Small intestine (tissue), 7 donors: ENCODE results near the gene KCNE2. TPM values are rescaled to one million over a fixed set of nuclear protein-coding genes. Genes with fewer than 3 reads are reported as not detected.
"Not testable (repeated sequence)": the region's sequence is repeated elsewhere in the genome, so short reads cannot be mapped to it uniquely, and the experiment has no call there.

Source experiments
- DNase-seq, 2 donors: peaks; one replicate each; pipeline versions ENCODE4 v3.0.0 to v3.0.0-alpha.2; 2013
- FAIRE-seq: peaks from 2 replicates; lab custom pipeline; 2012; peaks lifted over from hg19 to GRCh38; lab: Jason Lieb, UNC
- H3K27ac ChIP-seq, 3 donors: one replicate each; pipeline ENCODE4 v1.5.1; 2013; ENCODE audit warnings: low read length in 2 of 3, mild to moderate bottlenecking in 2 of 3, control low read depth in 1 of 3, inconsistent platforms in 1 of 3, low read depth in 1 of 3, moderate library complexity in 1 of 3
- H3K27me3 ChIP-seq, 3 donors: one replicate each; pipeline ENCODE4 v1.6.1; 2013; ENCODE audit warnings: low read length in 3 of 3, inconsistent platforms in 1 of 3; ENCODE audit not compliant: control insufficient read depth in 3 of 3, insufficient read depth in 3 of 3
- H3K36me3 ChIP-seq, 3 donors: one replicate each; pipeline ENCODE4 v1.6.1; 2013; ENCODE audit warnings: low read length in 3 of 3, inconsistent platforms in 1 of 3, low read depth in 1 of 3, mild to moderate bottlenecking in 1 of 3, moderate library complexity in 1 of 3; ENCODE audit not compliant: control insufficient read depth in 3 of 3, insufficient read depth in 2 of 3
- H3K4me1 ChIP-seq, 3 donors: one replicate each; pipeline ENCODE4 v1.6.1; 2013; ENCODE audit warnings: low read length in 2 of 3, inconsistent platforms in 1 of 3, low read depth in 1 of 3, mild to moderate bottlenecking in 1 of 3, moderate library complexity in 1 of 3; ENCODE audit not compliant: control insufficient read depth in 3 of 3, insufficient read depth in 2 of 3
- H3K4me3 ChIP-seq, 3 donors: one replicate each; pipeline ENCODE4 v1.5.1; 2013; ENCODE audit warnings: low read length in 3 of 3, control low read depth in 1 of 3, inconsistent platforms in 1 of 3, low read depth in 1 of 3, mild to moderate bottlenecking in 1 of 3, moderate library complexity in 1 of 3
- H3K9me3 ChIP-seq, 2 donors: one replicate each; pipeline ENCODE4 v1.6.1; 2013; ENCODE audit warnings: low read depth in 1 of 2, low read length in 1 of 2; ENCODE audit not compliant: control insufficient read depth in 2 of 2, insufficient read depth in 1 of 2
- WGBS, 3 donors: extraction: QIAGEN DNeasy Blood & Tissue Kit; methylation state at CpG; one replicate each; pipeline ENCODE4 v1.1.7; 2013; 5-methylcytosine and 5-hydroxymethylcytosine counted together
- polyA plus RNA-seq, 4 donors: library from polyadenylated mRNA; stranded (reverse) in 3 of 4; unstranded in 1 of 4; fragments of 200-250 nt in 3 of 4; fragments of 120-200 nt in 1 of 4; gene quantifications; one replicate each; pipeline versions ENCODE4 v1.2.1 to v1.2.3, GENCODE V29; 2013
- donor health status: healthy with polysubstance abuse.
- donor health status: control.
- donor health status: control.
- donor health status: Bipolar disorder and iron deficiency.
- donor health status: healthy.

Gene KCNE2
- polyA plus RNA-seq, 4 donors: 0.16 to 0.52 TPM; not detected in 2

GRCh38 chr21:34367320-34367935, 3.6 kb downstream of the KCNE2 start:
- Histone ChIP-seq H3K27ac (no peak overlapping the region), H3K36me3 (no peaks in the 10 kb centered on the region), H3K9me3 (no peaks in the 10 kb centered on the region), H3K4me3 (no peak overlapping the region), H3K27me3 (no peaks in the 10 kb centered on the region), H3K4me1 (peaks cover 0 to 7% (median 0%) of the 10 kb centered on the region in 3 donors)
- 65 to 76% (median 70%) methylated on average over 3 of the region's 3 CpGs for WGBS, 3 donors
- peak; percentile 62 to 70 for DNase-seq
- FAIRE-seq: no peak

- no peak for FAIRE-seq
Observed at GRCh38 chr21:34369741-34370140, 5.9 kb downstream of the KCNE2 start.

GRCh38 chr21:34372321-34372720, 8.5 kb downstream of the KCNE2 start:
- H3K36me3 ChIP-seq: no peaks in the 10 kb centered on the region
- no peak overlapping the region for H3K27ac ChIP-seq
- no peaks in the 10 kb centered on the region for H3K4me1 ChIP-seq
- FAIRE-seq (no peak), DNase-seq (no peak)
- no peak overlapping the region for H3K4me3 ChIP-seq
- H3K27me3 ChIP-seq: no peaks in the 10 kb centered on the region
- H3K9me3 ChIP-seq: no peaks in the 10 kb centered on the region
- WGBS, 3 donors: 91 to 93% (median 92%) methylated on average over 5 of the region's 5 CpGs

More at GRCh38 chr21:34369741-34370140, 5.9 kb downstream of the KCNE2 start:
- Histone ChIP-seq H3K4me3 (no peak overlapping the region), H3K27ac (no peak overlapping the region), H3K9me3 (no peaks in the 10 kb centered on the region), H3K36me3 (no peaks in the 10 kb centered on the region), H3K27me3 (no peaks in the 10 kb centered on the region), H3K4me1 (peaks cover 0 to 3% (median 0%) of the 10 kb centered on the region in 3 donors)
- WGBS, 3 donors: 14 to 32% (median 25%) methylated on average over 1 of the region's 1 CpG
- no peak for DNase-seq

DNA sequence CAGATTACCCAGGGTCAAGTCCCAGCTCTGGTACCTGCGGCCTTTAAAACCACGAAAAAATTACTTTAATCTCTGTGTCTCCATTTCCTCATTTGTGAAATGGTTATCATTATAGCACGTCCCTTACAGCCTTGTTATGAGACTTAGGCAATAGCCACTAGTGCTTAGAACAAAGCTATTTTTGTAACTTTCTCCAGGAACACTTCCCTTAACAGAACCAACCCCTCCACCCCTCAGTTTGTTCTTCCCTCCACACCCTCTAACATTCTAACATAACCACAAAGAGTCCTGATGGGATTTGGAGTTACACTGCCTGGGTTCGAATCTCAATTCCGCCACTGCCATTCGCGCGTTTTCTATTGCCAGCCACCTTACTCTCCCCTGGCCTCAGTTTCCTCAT, 10.7 kb downstream of the KCNE2 start:
- WGBS, 3 donors: no CpG with 5 or more reads among the region's 8 CpGs
- not testable (repeated sequence) for H3K4me1 ChIP-seq, H3K27ac ChIP-seq, H3K9me3 ChIP-seq, FAIRE-seq, H3K27me3 ChIP-seq, H3K36me3 ChIP-seq, H3K4me3 ChIP-seq, DNase-seq

- not testable (repeated sequence) for DNase-seq, H3K27ac ChIP-seq, H3K4me3 ChIP-seq, H3K27me3 ChIP-seq, H3K36me3 ChIP-seq, H3K9me3 ChIP-seq, H3K4me1 ChIP-seq, FAIRE-seq
- no CpG with 5 or more reads among the region's 49 CpGs for WGBS, 3 donors
Observed at GRCh38 chr21:34374940-34375618, 11.3 kb downstream of the KCNE2 start, which contains the start of gene SMIM11. SMIM11 (plus strand) TSS chr21:34375507; CDS start chr21:34379505, 3,998 bp downstream.

GRCh38 chr21:34375619-34375972, 11.8 kb downstream of the KCNE2 start:
- H3K27ac ChIP-seq, H3K4me1 ChIP-seq, H3K36me3 ChIP-seq, H3K4me3 ChIP-seq, H3K9me3 ChIP-seq, H3K27me3 ChIP-seq, DNase-seq, FAIRE-seq: not testable (repeated sequence)
- no CpG with 5 or more reads among the region's 33 CpGs for WGBS, 3 donors

DNA sequence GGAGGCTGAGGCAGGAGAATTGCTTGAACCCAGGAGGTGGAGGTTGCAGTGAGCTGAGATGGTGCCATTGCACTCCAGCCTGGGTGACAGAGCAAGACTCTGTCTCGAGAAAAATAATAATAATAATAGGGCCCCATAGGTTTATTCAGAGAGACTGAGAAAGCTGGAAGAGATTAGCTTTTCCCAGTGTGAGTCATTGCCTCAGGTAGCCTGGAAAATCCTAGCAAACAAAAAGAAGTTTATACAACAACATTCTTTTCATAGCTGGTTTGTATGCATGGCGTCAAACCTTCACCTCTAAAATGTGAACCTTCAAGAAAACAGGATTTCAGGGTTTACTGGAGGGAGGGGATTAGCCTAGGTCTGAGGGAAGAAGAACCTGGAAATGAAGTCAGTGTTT, 19.3 kb downstream of the KCNE2 start:
- DNase-seq, H3K4me3 ChIP-seq, H3K4me1 ChIP-seq, FAIRE-seq, H3K27me3 ChIP-seq, H3K9me3 ChIP-seq, H3K36me3 ChIP-seq, H3K27ac ChIP-seq: not testable (repeated sequence)
- WGBS, 3 donors: no CpG with 5 or more reads among the region's 2 CpGs

DNA sequence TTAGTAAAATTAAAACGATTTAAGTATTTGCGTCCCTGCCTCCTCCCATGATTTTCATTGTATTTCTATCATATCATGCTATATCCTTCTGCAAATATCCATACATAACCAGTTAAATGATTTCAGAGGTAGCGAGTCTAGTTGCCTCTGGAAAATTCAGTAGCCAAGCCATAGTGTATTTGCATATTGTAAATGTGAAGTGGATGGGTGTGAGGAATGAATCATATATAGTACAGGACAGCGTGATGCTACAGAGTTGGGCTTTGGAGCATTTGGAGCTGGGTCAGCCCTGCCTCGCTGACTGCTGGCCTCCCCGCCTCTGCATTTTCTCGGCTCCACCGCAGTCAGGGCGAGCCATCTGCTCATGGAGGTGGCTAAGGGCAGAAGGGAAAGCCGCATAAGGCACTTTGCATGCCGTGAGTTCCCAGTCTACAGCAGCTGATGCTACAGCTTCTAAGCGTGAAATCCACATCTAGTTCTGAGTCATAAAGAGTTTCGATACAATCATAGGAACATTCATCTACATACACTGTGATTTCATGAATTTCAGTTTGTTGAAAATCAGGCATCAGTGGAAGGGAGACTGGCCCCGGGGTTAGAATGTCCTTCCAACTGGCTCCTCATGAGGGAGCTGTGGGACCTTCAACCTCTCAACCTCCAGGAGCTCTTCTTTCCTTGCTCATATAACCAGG, 20.1 kb downstream of the KCNE2 start:
- no CpG with 5 or more reads among the region's 14 CpGs for WGBS, 3 donors
- H3K4me3 ChIP-seq, H3K4me1 ChIP-seq, DNase-seq, FAIRE-seq, H3K9me3 ChIP-seq, H3K27ac ChIP-seq, H3K27me3 ChIP-seq, H3K36me3 ChIP-seq: not testable (repeated sequence)
